Measurements from ENCODE around the gene LPCAT2.
A peak's percentile ranks its signal among the peaks of the same experiment; 100 is the strongest.

LPCAT2 gene

DNA sequence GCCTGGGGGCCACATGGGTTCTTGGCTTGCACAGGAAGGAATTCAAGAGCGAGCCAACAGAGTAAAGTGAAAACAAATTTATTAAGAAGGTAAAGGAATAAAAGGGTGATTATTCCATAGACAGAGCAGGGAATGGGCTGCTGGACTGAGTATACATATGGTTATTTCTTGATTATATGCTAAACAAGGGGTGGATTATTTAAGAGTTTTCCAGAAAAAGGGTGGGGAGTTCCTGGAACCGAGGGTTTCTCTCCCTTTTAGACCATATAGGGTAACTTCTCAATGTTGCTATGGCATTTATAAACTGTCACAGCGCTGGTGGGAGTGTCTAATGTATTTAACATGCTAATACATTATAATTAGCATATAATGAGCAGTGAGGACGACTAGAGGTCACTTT, 27.8 kb upstream of the LPCAT2 start:
- no peak for DNase-seq

DNA sequence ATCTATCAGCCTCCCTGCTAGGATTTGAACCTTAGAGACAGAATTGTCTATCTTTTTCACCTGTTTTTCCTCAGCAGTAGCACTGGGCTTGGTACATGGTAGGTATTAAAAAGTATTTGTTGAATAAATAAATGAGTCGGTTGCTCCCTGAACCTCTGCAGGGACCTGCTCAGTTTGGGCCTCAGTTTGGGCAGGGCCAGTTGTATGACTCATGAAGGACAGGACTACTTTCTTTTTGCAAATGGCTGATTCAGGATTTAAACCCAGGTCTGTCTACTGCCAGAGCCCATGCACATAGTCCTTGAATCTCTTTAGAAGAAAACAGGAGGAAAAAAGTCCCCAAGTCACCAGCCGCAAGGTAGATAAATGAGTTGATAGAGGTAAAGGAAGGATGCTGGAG, 26.8 kb upstream of the LPCAT2 start:
- DNase-seq, result no peak

DNA sequence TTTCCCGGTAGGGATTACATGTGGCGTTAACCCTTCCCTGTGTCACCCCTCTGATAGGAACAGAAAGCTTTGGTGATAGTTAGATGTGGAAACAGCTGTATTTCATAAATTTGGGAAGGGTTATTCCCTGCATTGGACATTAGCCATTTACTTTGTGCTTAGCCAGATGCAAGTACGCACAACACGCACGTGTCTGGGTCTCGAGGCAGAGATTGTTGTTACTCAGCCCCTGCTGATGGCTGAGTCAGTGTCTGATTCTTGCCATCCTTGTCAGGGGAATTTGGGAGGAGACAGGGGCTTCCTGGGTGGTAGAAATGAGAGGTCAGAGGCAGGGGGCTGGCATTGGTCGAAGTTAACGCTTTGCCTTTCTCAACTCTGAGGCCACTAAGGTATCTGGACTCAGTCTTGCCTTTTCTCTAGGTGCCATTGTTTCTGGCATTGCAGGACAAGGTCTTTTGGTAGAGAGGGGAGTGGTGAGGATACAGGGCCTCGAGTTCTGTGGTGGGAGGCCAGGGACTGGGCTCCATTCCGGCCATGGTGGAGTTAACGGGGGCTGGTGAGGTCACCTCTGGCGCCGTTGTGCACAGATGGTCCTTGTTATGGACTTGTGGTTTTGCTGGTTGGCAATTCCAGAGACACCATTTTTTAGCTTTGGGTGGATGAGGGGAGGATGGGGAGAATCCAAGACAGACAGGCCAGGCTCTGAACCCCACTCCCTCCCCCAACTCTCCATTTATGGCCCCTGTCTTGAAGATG, 21.6 kb upstream of the LPCAT2 start:
- DNase-seq, result no peak

DNA sequence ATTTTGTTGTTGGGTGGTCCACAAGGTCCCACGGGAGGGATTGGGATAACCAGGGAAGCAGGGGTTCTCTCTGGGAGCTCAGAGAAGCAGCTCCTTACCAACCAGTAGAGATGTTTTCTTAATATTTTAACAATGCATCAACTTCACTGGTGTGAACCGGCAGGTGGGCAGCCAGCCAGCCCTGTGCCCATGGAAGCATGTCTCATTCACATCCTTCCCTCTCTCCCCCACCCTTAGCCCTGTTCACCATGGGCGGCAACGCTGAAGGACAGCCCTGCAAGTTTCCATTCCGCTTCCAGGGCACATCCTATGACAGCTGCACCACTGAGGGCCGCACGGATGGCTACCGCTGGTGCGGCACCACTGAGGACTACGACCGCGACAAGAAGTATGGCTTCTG, 20.6 kb upstream of the LPCAT2 start:
- DNase-seq, result no peak

DNA sequence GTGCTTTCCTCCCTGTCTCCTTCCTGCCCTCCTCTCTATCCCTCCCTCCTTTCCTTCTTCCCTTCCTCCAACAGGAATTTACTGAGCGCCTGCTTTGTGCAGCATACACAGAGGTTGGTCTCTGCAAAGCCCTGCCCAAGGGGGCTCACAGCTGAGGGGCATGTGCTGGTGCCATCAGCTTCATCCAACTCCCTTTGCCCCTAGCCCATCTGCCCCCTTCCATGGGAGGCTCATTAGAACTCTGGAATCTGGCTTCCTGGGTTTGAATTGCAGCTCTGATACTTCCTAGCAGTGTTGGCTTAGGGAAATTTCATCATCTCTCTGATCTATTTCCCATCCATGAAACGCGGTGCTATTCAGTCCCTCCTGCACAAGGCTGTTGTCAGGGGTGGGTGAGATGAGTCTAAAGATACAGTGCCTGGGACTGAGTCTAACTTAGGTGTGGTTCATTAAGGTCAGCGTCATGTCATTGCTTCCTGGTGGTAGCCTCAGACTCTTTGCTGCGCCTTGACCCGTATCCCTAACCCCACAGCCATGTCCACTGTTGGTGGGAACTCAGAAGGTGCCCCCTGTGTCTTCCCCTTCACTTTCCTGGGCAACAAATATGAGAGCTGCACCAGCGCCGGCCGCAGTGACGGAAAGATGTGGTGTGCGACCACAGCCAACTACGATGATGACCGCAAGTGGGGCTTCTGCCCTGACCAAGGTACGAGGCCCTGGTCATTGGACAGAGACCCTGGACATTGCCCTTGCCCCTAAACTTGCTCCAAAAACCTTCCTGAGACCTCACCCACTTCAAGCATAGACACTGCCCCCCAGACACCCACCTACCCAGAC, 19.5 kb upstream of the LPCAT2 start:
- DNase-seq, result no peak

DNA sequence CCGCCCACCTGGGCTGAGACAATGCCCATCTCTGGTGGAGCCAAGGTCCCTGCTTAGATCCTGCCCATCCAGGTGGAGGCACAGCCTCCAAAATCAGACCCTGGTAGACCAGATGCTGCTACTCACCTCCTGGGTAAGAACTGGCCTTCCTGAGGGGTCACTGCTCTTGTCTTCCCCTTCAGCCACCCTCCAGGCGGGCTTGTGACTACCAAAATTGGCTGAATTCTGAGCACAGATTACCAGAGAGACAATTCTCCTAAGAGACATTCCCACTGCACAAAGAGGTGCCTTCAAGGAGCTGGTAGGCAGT, 19.0 kb upstream of the LPCAT2 start:
- no peak for DNase-seq

DNA sequence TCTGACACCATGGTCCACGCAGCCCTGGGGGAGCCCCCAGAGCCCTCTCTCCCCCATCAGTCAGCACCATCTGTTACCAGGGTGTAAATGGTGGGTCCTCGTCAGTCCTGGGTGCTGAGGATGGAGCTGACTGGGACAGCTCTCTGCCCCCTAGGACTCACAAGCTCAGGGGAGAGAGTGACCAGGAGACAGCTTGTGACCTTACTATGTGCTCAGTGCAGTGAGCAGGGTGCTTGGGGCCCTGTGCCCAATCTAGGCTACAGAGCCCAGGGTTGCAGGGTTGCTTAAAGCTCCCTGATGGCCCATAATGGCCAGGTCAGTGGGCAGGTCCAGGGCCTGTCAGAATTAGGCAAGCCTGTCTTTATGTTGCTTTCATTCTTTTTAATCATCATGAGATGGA, 18.6 kb upstream of the LPCAT2 start:
- no peak for DNase-seq

DNA sequence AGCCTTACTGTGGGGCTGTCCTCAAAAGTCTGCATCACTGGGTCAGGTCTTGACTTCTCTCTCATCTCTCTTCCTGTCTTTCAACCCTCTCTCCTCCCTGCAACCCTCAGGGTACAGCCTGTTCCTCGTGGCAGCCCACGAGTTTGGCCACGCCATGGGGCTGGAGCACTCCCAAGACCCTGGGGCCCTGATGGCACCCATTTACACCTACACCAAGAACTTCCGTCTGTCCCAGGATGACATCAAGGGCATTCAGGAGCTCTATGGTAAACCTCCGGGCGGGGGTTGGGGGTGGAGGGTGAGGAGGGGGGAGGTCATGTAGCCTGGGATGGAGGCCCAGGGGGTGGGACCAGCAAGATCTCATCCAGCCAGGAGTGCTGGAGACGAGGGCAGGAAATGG, 17.2 kb upstream of the LPCAT2 start:
- DNase-seq, result no peak

DNA sequence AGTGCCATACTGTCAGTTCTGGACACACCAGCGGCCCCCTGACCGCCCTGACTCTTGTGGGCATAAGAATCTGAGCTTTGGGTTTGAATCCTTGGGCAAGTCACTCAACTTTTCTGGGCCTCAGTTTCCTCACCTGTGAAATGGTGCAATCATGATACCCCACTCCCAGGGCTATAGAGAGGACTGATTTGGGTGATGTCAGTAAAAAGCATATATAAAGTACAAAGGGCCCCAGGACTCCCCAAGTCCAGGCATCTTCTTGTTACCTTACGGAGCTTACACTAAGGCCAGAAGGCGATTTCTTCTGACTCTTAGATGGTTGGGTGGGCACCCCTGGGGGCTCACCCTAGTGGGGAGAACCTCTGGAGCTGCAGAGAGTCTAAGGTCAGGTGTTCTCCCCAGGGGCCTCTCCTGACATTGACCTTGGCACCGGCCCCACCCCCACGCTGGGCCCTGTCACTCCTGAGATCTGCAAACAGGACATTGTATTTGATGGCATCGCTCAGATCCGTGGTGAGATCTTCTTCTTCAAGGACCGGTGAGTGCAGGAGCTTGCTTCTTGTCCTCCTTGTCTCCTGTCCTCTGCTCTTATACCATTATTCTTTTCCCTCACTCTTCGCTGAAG, 16.0 kb upstream of the LPCAT2 start:
- no peak for DNase-seq

DNA sequence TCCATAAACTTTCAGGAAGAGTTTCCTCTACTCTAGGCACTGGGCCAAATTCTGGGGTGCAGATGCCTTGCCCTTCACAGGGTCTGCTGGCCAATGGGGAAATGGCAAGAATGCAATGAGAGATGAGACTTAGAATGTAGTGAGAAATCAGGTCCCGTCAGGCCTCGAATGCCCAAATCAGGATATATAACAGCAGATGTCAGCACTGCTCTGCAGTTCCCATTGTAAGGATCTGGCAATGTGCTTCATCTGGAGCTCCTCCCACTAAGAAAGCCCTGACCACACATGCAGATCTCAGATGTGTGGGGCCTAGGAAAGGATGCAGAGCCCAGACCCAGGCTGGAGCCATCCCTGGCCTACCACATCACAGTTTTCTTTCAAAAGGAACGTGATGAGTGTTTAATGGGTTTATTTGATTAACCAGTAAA, 13.9 kb upstream of the LPCAT2 start:
- DNase-seq, result no peak

DNA sequence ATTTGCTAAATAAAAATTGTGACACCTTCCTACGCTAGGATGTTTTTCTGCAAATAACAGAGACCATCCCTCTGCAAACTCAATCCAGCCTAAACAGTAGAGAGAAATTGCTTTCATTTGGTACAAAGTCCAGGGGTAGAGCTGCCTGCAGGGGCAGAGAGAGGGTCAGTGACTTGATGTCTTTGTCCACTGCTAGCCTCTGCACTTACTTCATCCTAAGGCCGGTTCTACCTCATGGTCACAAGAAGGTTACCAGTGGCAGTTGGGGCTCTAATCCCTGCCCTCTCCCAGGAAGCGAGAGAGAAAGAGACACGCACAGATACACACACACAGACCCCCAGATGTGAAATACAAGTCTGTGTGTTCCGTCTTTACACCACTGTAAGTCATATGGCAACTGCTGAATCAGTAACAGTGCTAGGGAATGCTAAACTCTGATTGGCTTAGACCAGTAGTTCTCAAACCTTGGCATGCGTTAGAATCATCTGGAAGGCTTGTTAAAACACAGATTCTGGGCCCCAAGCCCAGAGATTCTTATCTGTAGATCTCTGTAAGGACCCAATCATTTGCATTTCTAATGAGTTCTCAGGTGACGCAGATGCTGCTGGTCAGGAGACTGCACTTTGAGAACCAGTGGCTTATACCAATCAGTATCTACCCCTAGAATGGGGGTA, 13.1 kb upstream of the LPCAT2 start:
- no peak for DNase-seq

DNA sequence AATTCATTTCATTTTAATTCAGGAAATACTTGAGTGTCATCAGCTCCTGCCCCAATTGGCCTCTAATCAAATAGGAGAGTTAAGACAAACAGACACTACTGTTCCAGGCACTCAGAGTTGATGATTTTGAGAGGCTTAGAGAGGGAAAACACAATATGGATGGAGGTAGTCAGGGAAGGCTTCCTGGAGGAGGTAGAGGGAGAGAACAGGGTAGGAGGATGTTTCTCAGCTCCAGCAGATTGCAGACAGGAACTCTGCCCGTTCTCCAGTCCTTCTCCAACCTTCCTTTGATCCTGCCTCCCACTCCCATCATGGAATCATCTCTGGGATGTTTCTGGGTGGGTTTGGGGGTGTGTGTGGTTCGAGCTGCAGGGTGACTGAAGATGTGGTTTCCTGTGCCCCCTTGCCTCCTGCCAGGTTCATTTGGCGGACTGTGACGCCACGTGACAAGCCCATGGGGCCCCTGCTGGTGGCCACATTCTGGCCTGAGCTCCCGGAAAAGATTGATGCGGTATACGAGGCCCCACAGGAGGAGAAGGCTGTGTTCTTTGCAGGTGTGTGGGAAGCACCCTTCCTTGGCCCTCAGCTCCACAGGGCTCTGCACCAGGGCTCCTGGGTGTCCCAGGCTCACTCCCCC, 12.2 kb upstream of the LPCAT2 start:
- DNase-seq, result no peak

DNA sequence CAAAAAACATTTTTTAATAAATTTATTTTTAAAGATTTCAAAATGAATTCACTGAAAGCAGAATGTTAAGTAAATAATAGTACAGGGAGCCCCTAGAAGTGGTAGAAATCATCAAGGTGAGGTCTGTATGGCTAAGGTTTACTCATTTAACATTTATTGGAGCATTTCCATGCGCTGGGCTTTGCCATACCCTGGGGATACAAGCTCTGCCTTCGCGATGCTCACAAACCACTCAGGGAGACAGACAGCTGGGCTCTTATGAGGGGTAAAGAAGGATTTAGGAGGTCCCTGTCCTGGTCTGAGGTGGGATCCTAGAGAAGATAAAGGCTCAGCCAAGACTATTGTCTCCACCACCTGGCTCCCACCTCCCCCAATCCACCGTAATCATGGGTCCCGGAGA, 11.3 kb upstream of the LPCAT2 start:
- no peak for DNase-seq

DNA sequence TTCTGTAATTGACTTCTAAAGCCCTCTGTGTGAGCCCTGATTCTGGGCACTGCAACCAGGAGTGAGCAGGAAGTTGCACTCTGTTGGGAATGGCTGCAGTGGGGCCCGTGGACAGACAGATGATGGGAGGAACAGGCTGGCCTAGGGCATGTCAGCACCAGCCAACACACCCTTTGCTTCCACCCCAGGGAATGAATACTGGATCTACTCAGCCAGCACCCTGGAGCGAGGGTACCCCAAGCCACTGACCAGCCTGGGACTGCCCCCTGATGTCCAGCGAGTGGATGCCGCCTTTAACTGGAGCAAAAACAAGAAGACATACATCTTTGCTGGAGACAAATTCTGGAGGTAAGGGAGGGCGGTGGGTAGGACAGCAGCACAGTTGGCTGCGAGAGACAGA, 10.8 kb upstream of the LPCAT2 start:
- no peak for DNase-seq

DNA sequence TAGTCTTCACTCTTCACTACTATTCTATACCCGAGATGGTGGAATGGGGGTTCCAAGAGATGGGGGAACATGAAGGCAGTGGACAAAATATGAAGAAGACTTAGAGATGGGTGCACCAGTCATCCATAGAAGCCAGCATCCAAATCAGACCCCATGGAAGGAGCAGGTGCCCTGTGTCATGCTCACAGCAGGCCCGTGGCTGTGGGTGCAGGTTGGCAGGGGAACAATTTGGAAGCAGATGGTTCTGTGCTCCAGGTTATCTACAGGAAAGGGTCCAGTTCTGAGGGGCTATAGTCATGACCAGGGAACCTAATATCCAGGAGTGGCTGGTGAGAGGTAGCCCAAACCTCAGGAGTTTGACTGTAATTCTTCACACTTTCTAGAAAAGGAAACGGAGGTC, 9.6 kb upstream of the LPCAT2 start:
- DNase-seq, result no peak

DNA sequence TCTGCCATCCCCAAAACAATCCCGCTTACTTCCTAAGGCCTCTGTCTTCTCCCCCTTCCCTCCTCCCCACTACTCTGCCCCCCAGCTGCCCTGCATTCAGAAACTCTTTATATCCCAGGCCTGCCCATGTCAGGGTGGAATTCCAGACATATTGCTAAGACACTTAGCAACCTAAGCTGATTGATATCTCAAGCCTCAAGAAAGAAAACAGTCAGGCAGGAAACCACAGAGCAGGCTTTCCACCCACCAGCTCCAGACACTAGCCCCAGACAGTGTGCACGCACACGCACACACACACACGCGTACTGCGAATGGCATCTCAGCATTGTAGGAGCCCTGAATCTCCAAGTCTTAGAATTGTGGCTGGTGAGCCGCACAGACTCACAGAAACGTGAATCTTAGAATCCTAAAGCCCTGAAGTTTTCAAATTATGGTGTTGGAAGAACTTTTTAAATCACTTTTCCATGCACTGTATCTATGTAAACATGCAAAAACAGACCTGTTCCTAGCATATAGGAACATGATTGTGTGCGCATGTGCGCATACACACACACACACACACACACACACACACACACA, 8.8 kb upstream of the LPCAT2 start:
- DNase-seq, result no peak

DNA sequence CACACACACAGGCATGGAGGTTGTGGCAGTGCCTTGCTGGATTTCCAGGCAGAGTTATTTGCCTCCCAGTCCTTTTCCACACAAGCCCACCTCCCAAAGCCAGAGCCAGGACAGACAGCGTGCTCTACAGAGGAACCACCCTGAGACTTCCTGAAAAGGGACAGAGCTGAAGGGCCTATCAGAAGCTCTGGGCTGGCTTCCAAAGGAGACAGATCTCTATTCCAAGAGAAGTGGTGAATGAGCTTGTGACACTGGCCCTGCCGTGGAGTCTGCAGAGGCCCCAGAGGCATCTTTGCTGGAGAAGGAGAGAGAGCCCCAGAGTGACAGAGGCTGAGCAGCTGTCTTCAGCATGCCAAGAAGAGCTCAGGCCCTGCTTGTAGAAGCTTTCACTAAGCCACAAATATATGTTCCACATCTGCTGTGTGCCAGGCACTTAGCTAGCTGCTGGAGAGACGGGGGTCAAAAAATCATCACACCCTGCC, 8.3 kb upstream of the LPCAT2 start:
- DNase-seq, result no peak

DNA sequence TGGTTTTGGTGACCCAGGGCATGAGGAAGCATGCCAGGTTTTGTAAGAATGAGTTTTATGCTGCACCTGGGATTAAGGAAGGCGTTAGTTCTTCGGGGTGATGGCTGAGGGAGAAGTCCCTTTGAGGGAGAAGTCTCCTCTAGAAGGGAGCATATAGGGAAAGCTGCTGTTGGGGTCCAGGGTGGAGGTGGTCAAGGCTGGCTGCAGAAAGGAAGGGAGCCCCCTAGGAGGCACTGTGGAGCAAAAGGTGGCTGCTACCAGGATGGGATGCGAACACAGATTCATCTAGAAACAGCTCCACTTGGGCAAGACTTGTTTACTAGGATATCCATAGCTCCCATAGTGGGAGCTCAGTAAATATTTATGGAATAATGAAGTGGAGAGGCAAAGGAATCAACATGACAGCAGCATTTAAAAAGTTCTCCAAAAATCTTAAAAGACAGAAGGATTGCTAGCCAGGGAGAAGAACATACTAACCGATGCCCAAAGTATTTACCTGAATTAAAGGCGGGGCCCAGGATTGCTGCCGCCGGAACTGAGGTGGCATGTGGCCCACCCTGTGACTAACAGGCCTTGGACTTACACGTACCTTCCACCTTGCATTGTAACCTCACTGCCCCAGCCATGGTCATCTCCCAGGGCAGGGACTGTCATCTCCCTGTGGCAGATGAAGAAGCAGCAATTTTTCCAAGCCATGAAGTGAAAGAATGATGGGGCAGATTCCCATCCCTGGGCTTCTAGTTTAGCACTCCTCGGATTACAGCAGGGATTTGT, 7.1 kb upstream of the LPCAT2 start:
- no peak for DNase-seq

DNA sequence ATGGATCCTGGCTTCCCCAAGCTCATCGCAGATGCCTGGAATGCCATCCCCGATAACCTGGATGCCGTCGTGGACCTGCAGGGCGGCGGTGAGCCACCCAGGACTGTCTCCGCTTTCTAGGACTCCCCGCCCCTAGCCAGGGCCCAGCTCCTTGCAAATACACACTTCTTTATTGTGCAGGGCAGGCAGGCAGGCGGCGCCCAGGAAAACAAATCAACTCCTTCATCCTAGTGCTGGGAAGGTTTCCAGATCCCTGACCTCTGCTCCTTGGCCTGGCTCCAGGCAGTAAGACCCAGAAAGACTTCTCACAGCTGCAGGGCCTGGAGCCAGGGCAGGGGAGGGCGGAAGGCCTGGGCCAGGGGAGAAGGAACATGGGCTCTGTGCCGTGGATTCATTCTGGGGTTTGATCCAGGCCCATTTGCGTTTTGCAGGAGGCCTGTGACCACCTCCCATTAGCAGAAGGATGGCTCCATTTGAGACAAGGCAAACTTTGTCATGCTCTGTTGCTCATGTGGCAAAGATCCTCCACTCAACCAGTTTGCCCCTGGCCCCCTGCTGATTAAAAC, 6.0 kb upstream of the LPCAT2 start:
- peak; percentile 27 for DNase-seq

DNA sequence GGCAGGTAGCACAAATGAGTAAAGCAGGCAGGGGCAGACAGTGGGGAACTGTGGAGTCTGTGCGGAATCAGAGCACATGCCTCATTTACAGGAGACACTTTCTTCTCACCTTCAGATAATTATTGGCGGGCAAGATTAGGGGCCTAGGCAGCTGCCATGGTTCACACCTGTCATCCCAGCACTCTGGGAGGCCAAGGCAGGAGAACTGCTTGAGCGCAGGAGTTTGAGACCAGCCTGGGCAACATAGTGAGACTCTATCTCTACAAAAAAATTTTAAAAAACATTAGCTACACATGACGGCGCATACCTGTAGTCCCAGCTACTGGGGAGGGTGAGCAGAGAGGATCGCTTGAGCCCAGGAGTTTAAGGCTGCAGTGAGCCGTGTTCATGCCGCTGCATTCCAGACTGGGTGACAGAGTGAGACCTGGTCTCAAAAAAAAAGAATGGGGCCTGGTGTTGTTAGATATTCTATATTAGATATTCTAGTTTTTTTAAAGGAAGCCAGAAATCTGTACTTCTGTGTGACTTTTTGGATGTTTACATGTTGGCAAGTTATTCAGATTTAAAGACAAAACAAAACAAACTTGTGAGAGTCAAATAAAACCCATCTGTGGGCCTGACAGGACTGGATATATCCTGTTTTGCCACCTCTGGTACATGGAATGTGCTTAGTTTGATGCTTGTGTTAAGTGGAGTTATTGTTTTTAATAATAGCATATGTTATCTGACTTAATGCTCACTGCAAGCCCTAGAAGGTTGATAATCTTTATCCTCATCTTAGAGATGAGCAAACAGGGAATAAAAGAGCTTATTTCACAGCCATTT, 4.9 kb upstream of the LPCAT2 start:
- DNase-seq, result no peak
